ENCODE measurements around the gene MED27.

Gene MED27

DNA sequence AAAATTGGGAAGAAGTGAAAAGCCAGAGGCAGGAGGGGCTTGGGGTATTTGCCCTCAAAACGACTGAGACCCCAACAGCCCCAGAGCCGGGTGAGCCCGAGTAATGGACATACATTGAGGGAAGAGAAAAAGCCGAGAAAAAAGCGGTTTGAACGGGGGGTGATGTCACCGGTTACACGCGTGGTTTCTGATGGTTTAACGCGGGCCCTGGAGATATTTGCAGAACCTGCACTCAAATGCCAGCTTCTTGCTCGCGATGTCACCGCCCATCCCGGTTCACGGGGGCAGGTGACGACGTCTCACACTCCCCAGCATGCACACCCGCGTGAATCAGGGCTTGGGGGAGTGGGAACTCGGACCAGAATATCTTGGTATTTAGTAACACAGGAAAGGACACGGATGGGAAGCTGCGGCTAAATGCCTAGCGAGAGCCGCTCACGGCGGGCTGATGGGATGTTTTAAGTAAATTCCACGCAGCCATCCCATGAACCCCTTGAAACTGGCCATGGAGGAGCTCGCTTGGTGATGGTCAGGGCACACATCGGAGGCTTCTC is 237.8 kb downstream of the MED27 start:
- DNase-seq = no peak

DNA sequence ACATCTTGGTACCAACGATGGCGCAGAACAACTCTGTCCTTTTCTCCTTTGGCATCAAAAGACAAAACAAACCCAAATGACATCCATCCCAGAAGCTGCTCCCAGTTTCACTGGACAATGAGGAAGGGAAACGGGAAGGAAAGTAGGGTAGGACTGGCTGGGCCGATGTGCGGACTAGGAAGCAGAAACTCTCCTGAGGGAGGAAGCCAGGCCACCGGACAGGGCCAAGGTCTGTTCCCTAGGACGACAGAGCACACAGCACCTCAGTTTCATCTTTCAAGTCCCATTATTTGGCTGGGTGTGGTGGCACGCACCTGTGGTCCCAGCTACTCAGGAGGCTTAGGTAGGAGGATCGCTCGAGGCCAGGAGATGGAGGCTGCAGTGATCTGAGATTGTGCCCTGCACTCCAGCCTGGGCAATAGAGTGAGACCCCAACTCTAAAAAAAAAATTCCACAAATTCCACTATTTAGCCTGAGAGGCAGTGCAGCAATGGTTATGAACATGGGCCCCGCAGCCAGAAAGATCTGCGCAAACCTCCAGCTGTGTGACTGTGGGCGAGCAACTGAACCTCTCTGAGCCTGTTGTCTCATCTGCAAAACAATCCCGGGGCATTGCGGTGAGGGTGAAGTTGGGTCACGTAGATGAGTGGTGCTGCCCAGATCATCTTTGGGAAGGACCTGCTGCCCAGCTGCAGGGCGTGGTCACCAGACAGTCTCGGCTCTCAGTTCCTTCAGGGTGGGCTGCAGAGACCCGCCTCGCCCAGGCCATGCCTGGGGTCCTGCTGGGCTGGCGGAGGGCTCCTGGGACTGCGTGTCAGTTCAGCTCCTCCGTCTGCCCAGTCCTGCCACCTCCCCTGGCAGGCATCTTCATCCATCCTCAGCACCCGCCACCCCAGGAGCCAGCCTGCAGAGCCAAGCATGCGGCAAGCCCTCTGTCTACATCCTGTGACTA is 238.6 kb downstream of the MED27 start:
- DNase-seq = no peak

DNA sequence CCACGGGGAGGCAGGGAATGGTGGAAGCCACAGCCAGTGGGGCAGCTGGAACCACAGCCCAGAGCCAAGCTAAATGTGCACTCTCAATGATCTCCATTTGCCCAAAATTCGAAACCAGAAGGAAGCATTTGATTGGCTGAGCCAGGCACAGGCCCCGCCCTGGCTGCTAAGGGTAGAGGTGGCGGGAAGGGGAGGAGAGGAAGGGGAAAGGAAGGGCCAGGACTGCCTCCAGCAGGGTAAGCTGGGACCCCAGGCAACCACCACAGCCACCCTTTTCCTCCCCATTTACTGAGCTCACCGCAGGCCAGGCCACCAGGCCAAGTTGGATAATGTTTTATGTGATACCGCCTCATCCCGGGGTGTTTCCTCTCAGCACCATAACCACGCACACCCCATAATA is 239.4 kb downstream of the MED27 start:
- DNase-seq = no peak

DNA sequence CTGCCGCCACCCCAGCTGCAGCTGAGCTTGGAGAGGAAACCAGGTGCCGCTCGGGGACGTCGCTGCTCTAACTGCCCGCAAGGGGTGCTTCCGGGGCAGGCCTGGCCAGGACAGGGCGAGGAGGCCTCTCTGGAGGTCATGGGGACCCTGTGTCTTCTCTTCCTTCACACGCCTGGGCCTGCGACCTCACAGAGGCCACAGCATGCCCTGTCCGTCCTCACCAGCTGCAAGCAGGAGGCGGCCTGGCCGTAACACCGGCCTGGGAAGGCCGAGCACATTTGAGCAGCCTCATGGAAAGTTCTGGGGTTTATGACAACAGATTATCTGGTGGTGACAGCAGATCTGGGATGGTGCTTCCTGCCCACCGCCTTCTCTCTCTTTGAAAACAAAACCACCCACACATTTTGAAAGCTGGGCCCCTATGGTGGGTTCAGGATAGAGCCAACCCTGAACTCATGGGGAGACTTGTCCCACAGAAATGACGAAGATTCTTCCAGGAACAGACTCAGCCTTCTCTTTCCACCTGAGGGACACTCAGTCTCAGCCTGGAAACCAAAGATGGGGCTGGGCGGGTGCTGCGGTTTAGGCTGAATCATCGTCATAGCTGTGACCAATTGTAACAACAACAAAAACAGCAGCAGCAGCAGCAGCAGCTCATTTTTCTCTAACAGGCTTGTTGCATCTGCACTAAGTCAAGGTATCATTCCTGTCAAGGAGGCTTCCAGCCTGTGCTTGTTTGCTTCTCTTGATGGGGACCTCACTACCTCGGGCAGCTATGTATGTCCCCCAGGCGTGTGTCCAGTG is 240.2 kb downstream of the MED27 start:
- no peak for DNase-seq

DNA sequence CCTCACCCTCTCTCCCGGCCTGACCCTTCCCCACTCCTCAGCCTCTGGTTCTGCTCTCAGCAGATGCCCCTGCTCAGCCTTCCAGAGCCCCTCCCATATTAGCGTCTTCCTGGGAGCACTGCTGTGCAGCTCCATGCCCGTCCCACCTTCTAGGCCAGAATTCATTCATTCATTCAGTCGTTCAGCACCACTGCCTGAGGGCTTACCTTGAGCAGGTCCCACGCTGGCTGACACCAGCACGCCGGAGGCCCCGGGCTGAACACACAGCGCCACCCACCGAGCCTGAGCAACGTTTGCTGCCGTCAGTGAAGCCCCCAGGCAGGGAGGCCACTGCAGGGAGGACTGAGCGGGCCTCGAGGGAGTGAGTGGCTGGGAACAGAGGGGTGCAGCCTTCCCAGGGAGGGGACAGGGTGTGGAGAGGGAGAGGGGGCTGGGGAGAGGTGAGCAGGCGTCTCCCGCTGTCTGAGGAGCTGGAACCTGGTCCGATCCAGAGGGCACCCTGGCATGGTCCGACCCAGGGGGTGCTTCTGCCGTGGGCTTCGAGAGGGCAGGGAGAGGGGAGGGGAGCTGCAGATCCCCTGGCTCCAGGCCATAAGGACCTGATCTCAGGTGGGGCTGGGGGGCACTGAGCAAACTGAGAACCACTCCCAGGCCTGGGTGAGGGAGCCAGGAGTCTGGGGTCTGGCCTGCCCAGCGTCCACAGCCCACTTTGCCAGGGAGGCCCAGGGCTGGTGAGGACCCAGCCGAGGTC is 241.0 kb downstream of the MED27 start:
- DNase-seq = no peak

DNA sequence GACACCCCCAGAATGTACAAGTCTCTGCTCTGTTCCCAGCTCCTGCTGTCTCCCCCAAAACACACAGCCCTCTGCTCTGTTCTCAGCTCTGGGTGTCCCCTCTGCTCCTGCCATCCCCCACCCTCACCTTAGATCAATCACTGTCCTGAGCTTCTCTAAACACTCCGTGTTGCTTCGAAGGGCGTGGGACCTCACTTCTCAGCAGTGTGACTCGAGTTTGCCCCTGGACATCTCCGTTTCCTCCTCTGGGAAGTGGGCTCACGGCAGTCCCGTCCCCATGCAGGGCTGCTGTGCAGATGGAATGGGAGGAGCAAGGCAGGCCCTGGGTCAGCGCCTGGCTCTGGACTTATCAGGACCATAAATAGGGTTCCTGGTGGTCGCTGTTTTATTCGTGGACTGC is 241.8 kb downstream of the MED27 start:
- no peak for DNase-seq

DNA sequence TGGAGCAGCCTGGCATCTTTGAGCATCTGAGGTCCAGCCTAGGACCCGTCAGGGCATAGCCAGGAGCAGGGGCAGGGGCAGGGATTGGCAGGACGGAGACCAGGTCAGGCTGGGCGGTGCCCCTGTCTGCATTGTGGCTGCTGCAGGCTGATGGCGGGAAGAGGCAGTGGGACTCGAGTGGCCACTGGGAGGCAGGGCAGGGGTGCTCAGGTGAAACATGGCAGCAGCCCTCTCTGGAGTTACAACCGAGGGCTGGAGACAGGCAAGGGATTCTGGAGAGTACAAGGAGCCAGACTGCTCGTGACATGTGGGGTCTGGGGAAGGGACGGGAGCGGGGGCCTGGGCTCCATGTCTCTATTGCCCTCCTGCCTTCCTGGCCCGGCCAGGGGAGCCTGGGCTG is 242.4 kb downstream of the MED27 start:
- no peak for DNase-seq

DNA sequence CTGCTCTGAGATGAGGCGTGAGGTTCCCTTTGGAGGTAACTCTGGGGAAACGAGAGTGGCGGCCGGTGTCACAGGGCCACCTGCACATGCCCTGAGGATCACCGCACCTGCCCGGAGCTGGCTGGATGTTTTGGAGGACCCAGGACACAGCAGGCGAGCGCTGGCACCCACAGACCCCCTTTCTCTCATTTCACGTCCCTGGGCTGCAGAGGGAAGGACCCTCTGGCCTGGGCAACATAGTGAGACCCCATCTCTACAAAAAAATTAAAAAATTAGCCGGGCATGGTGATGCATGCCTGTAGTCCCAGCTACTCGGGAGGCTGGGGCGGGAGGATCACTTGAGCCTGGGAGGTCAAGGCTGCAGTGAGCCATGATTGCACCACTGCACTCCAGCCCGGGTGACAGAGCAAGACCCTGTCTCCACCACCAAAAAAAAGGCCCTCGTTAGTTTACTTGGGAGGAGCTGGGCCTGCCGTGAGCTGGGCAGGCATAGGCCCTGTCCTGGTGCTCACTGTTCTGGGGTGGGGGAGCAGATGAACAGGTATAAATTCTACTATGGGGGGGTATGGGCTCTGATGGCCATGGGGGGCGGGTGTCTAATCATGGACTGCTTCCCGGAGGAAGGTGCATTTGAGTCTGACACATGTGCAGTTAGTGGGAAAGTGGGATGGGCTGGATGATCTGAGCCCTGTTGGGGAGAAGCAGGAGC is 242.9 kb downstream of the MED27 start:
- DNase-seq = no peak

DNA sequence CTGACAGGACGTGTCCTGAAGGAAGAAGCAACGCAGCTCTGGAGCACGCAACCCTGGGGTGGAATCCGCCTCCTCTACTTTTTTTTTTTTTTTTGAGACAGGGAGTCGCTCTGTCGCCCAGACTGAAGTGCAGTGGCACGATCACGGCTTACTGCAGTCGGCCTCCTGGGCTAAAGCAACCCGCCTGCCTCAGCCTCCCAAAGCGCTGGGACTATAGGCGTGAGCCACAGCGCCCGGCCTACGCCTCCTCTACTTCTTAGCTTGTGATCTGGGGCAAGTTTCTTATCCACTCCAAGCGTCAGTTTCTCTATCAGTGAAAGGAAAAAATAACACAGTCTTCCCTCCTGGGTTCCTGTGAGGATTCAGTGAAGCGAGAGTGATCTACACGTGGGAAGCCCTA is 243.6 kb downstream of the MED27 start:
- no peak for DNase-seq

DNA sequence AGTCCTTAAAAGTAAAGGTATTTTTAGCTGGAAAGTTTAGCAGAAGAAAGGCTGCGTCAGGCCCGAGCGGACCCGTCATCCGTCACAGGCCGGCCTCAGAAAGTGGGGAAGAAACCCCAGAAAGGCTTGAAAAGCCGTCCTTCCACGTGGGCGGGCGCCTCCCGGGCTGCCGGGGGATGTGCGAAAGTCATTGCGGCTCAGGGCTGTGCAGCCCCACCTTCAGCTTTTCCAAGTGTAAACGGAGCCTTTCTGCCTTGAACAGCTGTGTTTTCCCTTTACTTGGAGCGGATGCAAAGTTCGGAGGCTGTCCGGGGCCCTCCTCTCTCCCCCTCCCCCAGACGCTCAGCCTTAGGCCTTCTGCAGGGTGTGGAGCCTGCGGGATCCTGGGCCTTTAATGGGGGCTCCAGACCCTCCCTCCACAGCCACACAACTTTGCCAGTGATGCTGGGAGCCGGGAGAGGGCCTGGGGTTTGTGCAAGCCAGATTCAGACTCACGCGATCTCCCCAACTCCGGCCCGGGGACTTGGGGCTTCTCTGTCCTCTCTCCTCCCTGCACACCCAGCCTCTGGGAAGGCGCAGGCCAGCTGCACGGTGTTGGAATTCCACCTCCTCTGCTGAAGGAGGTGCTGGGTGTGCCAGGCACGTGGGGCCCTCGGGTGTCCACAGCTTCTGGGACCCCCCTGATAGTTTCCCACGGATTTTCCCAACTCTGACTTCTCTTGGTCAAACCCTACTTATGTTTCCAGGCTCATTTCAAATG is 244.3 kb downstream of the MED27 start:
- DNase-seq = peak in 7 of 58 donors; percentile 4 to 30 (median 20)

DNA sequence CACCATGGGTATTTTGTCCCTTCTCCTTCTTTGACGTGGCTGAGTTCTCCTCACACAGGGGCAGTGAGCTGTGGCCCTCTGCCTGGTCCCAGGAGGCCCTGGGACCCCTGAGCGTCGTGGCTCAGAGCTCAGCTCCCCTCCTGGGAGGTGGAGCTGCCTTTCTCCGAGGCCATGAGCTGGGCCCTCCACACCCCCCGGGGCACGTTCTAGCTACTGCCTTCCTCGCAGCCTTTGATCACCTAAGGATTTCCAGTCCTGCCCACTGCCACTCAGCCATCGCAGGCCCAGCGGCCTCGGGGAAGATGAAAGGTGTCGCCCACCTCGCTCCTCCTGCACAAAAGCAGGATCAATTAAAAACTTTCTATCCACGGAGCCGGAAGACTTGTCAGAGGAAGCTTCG is 244.9 kb downstream of the MED27 start:
- DNase-seq = no peak

DNA sequence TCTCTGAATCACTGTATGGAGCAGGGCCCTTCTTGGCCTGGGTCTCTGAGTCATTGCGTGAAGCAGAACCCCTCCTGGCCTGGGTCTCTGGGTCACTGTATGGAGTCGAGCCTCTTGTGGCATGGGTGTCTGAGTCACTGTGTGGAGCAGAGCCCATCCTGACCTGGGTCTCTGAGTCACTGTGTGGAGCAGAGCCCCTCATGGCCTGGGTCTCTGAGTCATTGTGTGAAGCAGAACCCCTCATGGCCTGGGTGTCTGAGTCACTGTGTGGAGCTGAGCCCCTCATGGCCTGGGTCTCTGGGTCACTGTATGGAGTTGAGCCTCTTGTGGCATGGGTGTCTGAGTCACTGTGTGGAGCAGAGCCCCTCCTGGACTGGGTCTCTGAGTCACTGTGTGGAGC is 245.8 kb downstream of the MED27 start:
- DNase-seq = no peak

DNA sequence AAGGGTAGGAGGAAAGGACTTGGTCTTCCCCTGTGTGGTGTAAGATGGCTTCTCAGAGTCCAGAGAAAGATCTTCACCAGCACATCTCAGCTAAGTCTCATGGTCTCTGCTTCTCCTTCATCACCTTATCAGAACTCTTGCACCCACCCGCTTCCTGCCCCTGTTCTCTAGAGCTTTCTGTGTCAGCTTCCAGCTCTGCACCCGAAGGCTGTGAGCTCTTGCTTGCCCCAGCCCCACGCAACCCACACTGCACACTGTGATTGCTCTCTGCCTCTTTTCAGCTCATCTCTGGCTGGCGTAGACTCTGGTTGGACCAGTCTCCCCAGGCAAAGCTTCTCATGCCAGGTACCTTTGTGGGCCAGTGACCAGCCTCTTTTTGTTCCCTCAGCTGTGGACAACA is 246.6 kb downstream of the MED27 start:
- DNase-seq = no peak

DNA sequence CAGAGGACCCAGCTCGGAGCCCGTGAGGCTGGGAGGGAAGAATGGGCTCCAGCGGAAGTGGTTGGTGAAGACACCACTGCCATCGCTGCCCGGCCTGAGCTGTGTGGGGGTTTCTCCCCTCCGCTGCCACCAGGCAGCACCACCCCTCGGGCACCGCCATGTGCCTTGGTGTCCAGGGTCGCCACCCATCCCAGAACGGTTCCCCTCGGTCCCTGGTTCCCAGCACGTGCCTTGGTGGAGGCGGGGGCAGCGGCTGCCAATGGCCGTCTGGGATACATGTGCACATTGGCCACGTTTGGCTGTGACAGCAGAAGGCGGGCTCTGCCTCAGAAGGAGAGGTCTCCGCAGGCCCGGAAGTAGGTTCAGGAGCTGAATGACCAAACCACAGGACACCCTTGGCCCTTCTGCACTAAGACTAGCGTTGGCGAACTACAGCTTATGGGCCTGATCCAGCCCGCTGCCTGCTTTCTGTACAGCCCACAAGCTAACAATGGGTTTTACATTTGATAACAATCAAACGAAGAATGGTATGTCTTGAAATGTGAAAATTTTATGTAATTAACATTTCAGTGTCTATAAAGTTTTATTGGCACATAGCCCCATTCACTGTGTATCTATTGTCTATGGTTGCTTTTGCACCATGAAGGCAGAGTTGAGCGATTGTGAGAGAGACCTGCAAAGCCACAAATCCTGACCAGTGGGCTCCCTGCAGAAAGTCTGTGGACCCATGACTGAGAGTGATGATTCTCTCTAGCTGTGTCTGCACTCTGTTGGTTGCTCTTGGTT is 248.1 kb downstream of the MED27 start:
- no peak for DNase-seq

DNA sequence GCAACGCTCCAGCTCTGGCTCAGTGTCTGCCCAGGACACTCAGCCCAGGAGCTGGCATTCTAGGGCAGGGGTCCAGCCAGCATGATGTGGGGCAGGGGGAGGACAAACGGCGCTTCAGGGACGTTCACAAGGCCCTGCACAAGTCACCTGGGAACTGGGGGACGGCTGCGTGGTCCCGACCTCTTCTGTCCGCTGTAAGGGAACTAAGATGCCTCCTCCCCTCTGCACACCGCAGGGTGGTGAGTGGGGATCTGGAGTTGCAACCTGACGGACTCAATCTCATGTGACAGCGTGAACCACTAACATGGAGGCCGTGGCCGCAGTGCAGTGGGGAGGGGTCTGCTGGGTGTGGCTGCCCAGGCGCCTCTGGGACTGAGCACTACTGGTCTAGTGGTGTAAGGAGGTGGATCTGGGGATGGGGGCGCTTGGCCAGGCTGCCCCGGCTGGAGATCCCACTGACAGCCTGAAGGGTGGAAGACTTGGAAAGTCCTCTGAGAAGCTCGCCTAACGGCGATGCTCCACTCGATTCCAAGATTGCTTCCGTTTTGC is 251.8 kb downstream of the MED27 start:
- no peak for DNase-seq

DNA sequence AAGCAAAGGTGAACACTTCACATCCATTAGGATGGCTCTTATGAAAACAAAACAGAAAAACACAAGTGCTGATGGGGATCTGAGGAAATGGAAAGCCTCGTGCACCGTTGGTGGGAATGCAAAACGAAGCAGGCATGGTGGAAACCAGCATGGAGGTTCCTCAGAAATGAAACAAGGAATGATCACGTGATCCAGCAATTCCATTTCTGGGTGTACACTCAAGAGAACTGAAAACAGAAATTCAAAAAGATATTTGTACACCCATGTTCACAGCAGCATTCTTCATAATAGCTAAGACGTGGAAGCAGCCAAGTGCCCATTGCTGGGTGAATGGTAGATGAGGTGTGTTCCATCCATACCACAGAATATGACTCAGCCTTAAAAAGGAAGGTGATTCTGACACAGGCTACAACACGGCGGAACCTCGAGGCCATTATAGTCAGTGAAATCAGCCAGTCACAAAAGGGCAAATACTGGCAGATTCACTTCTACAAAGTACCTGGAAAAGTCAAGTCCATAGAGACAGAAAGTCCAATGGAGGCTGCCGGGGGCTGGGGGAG is 252.6 kb downstream of the MED27 start:
- DNase-seq = no peak

DNA sequence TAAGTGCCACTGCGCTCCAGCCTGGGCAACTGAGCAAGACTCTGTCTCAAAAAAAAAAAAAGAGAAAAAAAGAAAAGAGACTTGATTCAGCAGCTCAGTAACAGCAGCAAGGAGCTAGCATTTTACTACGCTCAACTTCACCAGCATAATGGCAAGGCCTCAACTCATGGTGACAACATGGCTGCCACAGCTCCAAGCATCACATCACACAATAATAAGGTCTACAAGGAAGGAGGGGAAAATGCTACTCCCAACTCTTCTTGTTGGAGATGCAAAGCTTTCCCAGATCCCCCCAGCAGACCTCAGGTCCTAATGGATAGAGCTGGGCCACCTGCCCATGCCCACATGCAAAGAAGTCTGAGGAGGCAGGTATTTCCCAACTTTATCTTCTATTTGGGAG is 253.6 kb downstream of the MED27 start:
- no peak for DNase-seq

DNA sequence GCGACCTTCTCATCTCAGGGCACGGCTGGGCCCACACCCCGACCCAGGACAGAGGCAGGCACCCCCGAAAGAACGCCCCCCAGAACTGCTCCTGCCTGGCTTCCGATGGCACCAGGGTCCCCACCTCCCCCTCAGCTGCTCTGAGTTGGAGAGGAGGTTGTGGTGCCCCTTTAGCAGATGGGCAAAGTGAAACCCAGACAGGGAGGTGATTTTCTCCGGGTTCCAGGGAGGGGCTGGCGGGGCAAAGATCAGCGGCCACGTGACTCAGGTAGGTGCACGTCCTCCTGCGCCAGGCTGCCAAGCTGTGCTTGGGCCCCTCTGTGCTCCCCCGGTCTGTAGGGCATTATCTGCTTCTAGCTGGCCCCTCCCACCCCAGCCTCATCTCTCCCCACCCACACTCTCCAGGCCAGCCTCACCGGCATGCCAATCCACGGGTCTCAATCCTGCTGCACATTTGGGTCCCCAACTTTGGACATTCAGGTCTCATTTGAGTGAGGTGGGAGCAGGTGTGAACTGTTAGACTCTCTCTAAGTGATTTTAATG is 254.6 kb downstream of the MED27 start:
- no peak for DNase-seq

All from anterior cingulate cortex (tissue), 58 donors.